ENCODE results near the gene KNG1. TPM values are rescaled to one million over a fixed set of nuclear protein-coding genes. Genes with fewer than 3 reads are reported as not detected.
A peak's percentile ranks its signal among the peaks of the same experiment; 100 is the strongest.

The KNG1 gene
- total and polyA plus RNA-seq, 5 donors from 2014 or later, result not detected

DNA sequence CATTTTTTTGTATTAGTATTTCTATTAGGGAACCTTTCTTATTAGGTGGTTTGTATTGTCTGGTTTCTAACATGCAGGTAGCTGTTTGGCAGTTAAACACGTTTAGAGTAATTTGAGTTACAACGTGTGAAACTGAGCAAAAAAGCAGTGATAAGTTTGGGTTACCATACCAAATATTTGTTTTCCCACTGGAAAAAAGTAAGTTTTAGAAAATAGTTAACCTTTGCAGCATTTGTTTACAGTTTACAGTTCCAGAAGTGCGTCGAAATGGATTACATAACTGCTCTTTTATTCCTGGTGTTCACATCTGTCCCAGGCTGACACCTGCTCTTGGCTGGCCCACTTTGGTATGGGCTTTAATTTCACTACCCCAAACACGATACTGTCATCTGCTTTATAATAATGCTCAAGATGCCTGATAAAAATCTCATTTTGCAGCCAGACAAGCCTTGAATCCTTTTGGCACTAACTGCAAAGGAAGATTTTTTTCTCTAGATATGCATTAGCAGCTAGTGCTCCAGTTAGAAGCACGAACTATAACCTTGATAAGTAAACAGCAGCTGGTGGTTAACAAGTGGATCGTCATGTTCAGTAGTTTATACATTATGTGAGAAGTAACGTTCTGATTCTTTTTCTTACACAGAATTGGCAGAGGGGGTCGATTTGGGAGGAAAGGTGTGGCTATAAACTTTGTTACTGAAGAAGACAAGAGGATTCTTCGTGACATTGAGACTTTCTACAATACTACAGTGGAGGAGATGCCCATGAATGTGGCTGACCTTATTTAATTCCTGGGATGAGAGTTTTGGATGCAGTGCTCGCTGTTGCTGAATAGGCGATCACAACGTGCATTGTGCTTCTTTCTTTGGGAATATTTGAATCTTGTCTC is 71.6 kb downstream of the KNG1 start:
- ATAC-seq (ENCODE audit: low read depth in 2 of 2) (no peak), DNase-seq (peak in 1 of 3 donors; percentile 11)
- H3K27ac Mint-ChIP-seq, result peak overlapping the region; percentile 12 to 80 (median 34)
- H3K36me3 ChIP-seq (ENCODE audit: control insufficient read depth, insufficient read depth, low read length), result peaks cover 87% of the 10 kb centered on the region
- no peaks in the 10 kb centered on the region for H3K9me3 Mint-ChIP-seq
- H3K27ac ChIP-seq (ENCODE audit: insufficient read depth, low read length, poor library complexity, severe bottlenecking), result peak overlapping the region; percentile 97
- no peaks in the 10 kb centered on the region for H3K27me3 ChIP-seq (ENCODE audit: control insufficient read depth, insufficient read depth, low read length)
- H3K36me3 Mint-ChIP-seq, result peaks cover 61% of the 10 kb centered on the region
- H3K9me3 ChIP-seq (ENCODE audit: control insufficient read depth in 2 of 2, low read length in 2 of 2), result no peaks in the 10 kb centered on the region
- peak overlapping the region; percentile 96 for H3K4me3 ChIP-seq (ENCODE audit: low read depth, low read length)
- peaks cover 40 to 67% (median 52%) of the 10 kb centered on the region in 4 donors for H3K4me1 Mint-ChIP-seq
- H3K4me3 Mint-ChIP-seq, result peak overlapping the region; percentile 73 to 100 (median 88)
- peaks cover 50% of the 10 kb centered on the region for H3K4me1 ChIP-seq (ENCODE audit: control insufficient read depth, insufficient read depth, low read length, poor library complexity, severe bottlenecking)
- peaks cover 2% of the 10 kb centered on the region for H3K27me3 Mint-ChIP-seq

DNA sequence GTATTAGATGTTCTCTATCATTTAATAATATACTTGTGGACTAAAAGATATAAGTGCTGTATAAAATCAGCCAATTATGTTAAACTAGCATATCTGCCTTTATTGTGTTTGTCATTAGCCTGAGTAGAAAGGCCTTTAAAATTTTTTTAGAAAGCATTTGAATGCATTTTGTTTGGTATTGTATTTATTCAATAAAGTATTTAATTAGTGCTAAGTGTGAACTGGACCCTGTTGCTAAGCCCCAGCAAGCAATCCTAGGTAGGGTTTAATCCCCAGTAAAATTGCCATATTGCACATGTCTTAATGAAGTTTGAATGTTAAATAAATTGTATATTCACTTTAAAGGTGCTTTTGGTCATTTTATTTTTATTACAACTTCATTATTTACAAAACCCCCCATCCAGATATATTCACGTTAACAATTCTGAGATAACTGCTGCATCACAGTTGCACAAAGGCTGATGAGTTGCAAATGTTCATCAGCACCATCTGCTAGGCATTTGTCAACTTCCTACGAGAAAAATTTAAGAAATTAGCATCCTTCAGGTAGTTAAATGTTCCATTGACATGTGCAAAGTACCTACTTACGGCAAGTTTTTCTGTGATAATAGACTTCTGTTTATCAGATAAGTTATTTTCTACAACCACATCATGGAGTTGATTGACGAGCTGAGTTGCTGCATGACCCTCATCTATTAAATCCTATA is 72.5 kb downstream of the KNG1 start:
- Histone ChIP-seq H3K36me3 (ENCODE audit: control insufficient read depth, insufficient read depth, low read length) (peaks cover 88% of the 10 kb centered on the region), H3K4me3 (ENCODE audit: low read depth, low read length) (no peak overlapping the region), H3K4me1 (ENCODE audit: control insufficient read depth, insufficient read depth, low read length, poor library complexity, severe bottlenecking) (peaks cover 44% of the 10 kb centered on the region), H3K27me3 (ENCODE audit: control insufficient read depth, insufficient read depth, low read length) (no peaks in the 10 kb centered on the region), H3K27ac (ENCODE audit: insufficient read depth, low read length, poor library complexity, severe bottlenecking) (no peak overlapping the region), H3K9me3 (ENCODE audit: control insufficient read depth in 2 of 2, low read length in 2 of 2) (no peaks in the 10 kb centered on the region)
- Mint-ChIP-seq H3K9me3 (no peaks in the 10 kb centered on the region), H3K36me3 (peaks cover 61% of the 10 kb centered on the region), H3K4me3 (peak overlapping the region in 2 of 4 donors; percentile 21 to 97), H3K27ac (peak overlapping the region in 2 of 3 donors; percentile 36 to 38), H3K4me1 (peaks cover 44 to 57% (median 48%) of the 10 kb centered on the region in 4 donors), H3K27me3 (no peaks in the 10 kb centered on the region)
- ATAC-seq (ENCODE audit: low read depth in 2 of 2) (peak in 1 of 2 donors; percentile 2), DNase-seq (no peak)

DNA sequence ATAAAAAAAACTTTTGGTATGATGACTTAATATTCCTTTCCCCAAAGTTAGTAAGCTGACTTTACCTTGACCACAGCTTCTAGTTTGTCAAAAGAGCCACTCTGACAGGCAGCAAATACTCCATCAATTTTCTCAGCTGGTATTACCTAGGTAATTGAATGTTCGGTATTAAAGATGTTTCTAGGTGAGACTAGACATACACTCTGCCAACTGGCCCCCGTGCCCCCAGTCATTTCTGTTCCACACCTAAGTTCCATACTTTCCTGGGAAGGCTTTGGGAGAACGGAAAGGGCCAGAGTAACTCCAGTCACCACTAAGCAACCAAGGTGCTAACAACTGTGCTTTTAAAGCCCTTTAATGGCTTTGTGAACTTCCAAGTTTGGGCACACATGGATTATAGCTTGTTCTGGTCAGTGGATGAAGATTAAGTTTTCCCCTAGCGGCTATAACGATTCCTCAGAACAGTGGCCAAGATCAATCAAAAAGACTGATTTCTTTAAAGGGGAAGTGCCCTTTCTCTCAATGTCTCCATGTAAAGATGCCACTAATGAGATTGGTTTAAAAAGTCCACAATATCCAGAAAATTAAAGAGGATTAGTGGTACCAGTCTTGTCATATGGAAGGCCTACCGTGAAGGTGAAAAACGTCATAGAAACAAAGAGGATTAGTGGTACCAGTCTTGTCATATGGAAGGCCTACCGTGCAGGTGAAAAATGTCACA is 73.3 kb downstream of the KNG1 start:
- no peak overlapping the region for H3K27ac ChIP-seq (ENCODE audit: insufficient read depth, low read length, poor library complexity, severe bottlenecking)
- no peaks in the 10 kb centered on the region for H3K27me3 ChIP-seq (ENCODE audit: control insufficient read depth, insufficient read depth, low read length)
- peaks cover 54% of the 10 kb centered on the region for H3K36me3 Mint-ChIP-seq
- peaks cover 41 to 50% (median 43%) of the 10 kb centered on the region in 4 donors for H3K4me1 Mint-ChIP-seq
- peaks cover 37% of the 10 kb centered on the region for H3K4me1 ChIP-seq (ENCODE audit: control insufficient read depth, insufficient read depth, low read length, poor library complexity, severe bottlenecking)
- H3K27me3 Mint-ChIP-seq, result no peaks in the 10 kb centered on the region
- ATAC-seq (ENCODE audit: low read depth in 2 of 2) (peak in 1 of 2 donors; percentile 6), DNase-seq (peak in 1 of 3 donors; percentile 10)
- H3K27ac Mint-ChIP-seq, result peak overlapping the region in 2 of 3 donors; percentile 26 to 36
- peak overlapping the region in 2 of 4 donors; percentile 75 to 97 for H3K4me3 Mint-ChIP-seq
- H3K4me3 ChIP-seq (ENCODE audit: low read depth, low read length), result no peak overlapping the region
- H3K36me3 ChIP-seq (ENCODE audit: control insufficient read depth, insufficient read depth, low read length), result peaks cover 80% of the 10 kb centered on the region
- no peaks in the 10 kb centered on the region for H3K9me3 Mint-ChIP-seq
- no peaks in the 10 kb centered on the region for H3K9me3 ChIP-seq (ENCODE audit: control insufficient read depth in 2 of 2, low read length in 2 of 2)

Other genes starting within 250 kb of the KNG1 start
- 2.1 TPM for gene CRYGS, start 173.0 kb upstream of the KNG1 start, total RNA-seq
- gene CRYGS, start 173.0 kb upstream of the KNG1 start, polyA plus RNA-seq, result under 1 TPM in 2 of 4 donors, not detected in 2; 0.36 to 0.53 TPM
- gene TBCCD1, start 150.0 kb upstream of the KNG1 start, total RNA-seq, result 19.8 TPM
- gene TBCCD1, start 150.0 kb upstream of the KNG1 start, polyA plus RNA-seq, result 10 to 100 TPM; 18.7 to 23.9 (median 22.5) TPM
- gene DNAJB11, start 146.6 kb upstream of the KNG1 start, total RNA-seq, result 91.9 TPM
- 10 to 100 TPM; 26.4 to 42.2 (median 34.6) TPM for gene DNAJB11, start 146.6 kb upstream of the KNG1 start, polyA plus RNA-seq
- gene AHSG, start 104.3 kb upstream of the KNG1 start, total RNA-seq, result not detected
- gene AHSG, start 104.3 kb upstream of the KNG1 start, polyA plus RNA-seq, result not detected
- gene FETUB, start 77.0 kb upstream of the KNG1 start, total RNA-seq, result not detected
- not detected for gene FETUB, start 77.0 kb upstream of the KNG1 start, polyA plus RNA-seq
- gene HRG, start 51.3 kb upstream of the KNG1 start, total RNA-seq, result not detected
- gene HRG, start 51.3 kb upstream of the KNG1 start, polyA plus RNA-seq, result not detected
- 900 TPM for gene EIF4A2, start 66.2 kb downstream of the KNG1 start, total RNA-seq
- 100 to 1,000 TPM; 203 to 253 (median 230) TPM for gene EIF4A2, start 66.2 kb downstream of the KNG1 start, polyA plus RNA-seq
- gene RFC4, start 89.1 kb downstream of the KNG1 start, total RNA-seq, result 16.8 TPM
- 10 to 100 TPM; 15.6 to 40.2 (median 24.9) TPM for gene RFC4, start 89.1 kb downstream of the KNG1 start, polyA plus RNA-seq
- not detected for gene ADIPOQ, start 125.4 kb downstream of the KNG1 start, total RNA-seq
- not detected for gene ADIPOQ, start 125.4 kb downstream of the KNG1 start, polyA plus RNA-seq
- 179 TPM for gene ST6GAL1, start 213.2 kb downstream of the KNG1 start, total RNA-seq
- gene ST6GAL1, start 213.2 kb downstream of the KNG1 start, polyA plus RNA-seq, result 100 to 1,000 TPM; 125 to 184 (median 154) TPM

Data from CD4-positive, CD25-positive, alpha-beta regulatory T cell (primary cell).